ENCODE results near the gene AGPAT4.

- TF ChIP-seq EZH2phosphoT487 (IDR thresholded peaks at IDR 0.05; ENCODE audit: insufficient read depth, low read depth) (no peak), EZH2 (IDR thresholded peaks at IDR 0.05; ENCODE audit: insufficient read depth, poor library complexity, severe bottlenecking) (no peak)
These were observed 46.6 kb downstream of the AGPAT4 start for GRCh38 chr6:161227004-161227960.

All from GM23248 (cell line).